ENCODE measurements around the gene GYPA. TPM values are rescaled to one million over a fixed set of nuclear protein-coding genes. Genes with fewer than 3 reads are reported as not detected.
"Not testable (repeated sequence)": the region's sequence is repeated elsewhere in the genome, so short reads cannot be mapped to it uniquely, and the experiment has no call there.

The GYPA gene
- total RNA-seq, 1 donor from 2014 or later = not detected

DNA sequence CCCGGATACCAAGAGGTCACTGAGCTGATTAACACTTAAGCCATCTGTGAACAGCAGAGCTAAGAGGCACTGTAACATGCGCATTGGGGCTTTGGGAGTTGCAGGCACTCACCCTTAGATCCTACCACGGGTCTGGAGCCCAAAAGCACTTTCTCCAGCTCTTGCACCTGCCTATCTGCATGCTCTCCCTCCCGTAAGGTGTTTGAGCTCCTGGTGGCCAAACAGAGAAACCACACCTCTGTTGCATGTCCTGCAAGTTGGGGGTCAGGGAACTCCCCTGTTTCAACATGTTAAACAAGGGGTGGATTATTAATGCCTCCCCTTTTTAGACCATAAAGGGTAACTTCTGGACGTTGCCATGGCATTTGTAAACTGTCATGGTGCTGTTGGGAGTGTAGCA lies 49.8 kb downstream of the GYPA start:
- no peaks in the 10 kb centered on the region for H3K27me3 ChIP-seq (ENCODE audit: control insufficient read depth, insufficient read depth, low read length)
- H3K36me3 ChIP-seq (ENCODE audit: control insufficient read depth, insufficient read depth, low read length) = no peaks in the 10 kb centered on the region
- TF ChIP-seq, protein P1, sequence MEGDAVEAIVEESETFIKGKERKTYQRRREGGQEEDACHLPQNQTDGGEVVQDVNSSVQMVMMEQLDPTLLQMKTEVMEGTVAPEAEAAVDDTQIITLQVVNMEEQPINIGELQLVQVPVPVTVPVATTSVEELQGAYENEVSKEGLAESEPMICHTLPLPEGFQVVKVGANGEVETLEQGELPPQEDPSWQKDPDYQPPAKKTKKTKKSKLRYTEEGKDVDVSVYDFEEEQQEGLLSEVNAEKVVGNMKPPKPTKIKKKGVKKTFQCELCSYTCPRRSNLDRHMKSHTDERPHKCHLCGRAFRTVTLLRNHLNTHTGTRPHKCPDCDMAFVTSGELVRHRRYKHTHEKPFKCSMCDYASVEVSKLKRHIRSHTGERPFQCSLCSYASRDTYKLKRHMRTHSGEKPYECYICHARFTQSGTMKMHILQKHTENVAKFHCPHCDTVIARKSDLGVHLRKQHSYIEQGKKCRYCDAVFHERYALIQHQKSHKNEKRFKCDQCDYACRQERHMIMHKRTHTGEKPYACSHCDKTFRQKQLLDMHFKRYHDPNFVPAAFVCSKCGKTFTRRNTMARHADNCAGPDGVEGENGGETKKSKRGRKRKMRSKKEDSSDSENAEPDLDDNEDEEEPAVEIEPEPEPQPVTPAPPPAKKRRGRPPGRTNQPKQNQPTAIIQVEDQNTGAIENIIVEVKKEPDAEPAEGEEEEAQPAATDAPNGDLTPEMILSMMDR (IDR thresholded peaks at IDR 0.05; ENCODE audit: insufficient read depth, low read length, poor library complexity, severe bottlenecking) = no peak
- H3K4me3 ChIP-seq (ENCODE audit: low read depth, low read length) = no peak overlapping the region
- DNase-seq (ENCODE audit: low read depth) = no peak

- not testable (repeated sequence) for DNase-seq (ENCODE audit: low read depth); H3K27me3 ChIP-seq (ENCODE audit: control insufficient read depth, insufficient read depth, low read length); H3K36me3 ChIP-seq (ENCODE audit: control insufficient read depth, insufficient read depth, low read length); H3K4me3 ChIP-seq (ENCODE audit: low read depth, low read length)
These were observed 58.5 kb downstream of the GYPA start for GRCh38 chr4:144082053-144082452.

DNA sequence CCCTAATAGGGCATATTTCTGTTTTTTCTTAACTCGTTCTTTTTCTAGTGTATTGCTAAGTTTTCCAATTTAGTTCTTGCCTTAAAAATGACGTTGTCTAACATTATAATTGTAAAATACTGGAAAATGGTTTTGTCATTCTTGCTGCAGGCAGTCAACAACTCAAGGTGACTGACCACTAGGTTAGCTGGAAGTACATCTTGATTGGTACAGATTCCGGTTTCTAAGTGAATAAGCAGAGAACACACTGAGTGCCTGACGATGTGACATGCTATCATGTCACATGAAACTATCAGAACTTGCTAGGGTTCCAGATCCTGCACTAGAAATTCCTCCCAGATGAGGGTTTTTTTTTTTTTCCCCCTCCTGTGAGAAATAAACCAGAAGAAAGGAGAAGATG lies 60.4 kb downstream of the GYPA start:
- H3K4me3 ChIP-seq (ENCODE audit: low read depth, low read length); H3K27me3 ChIP-seq (ENCODE audit: control insufficient read depth, insufficient read depth, low read length); DNase-seq (ENCODE audit: low read depth); H3K36me3 ChIP-seq (ENCODE audit: control insufficient read depth, insufficient read depth, low read length): not testable (repeated sequence)

- not testable (repeated sequence) for H3K4me3 ChIP-seq (ENCODE audit: low read depth, low read length); H3K27me3 ChIP-seq (ENCODE audit: control insufficient read depth, insufficient read depth, low read length); DNase-seq (ENCODE audit: low read depth); H3K36me3 ChIP-seq (ENCODE audit: control insufficient read depth, insufficient read depth, low read length)
These were observed 61.8 kb downstream of the GYPA start for GRCh38 chr4:144078746-144079145.

DNA sequence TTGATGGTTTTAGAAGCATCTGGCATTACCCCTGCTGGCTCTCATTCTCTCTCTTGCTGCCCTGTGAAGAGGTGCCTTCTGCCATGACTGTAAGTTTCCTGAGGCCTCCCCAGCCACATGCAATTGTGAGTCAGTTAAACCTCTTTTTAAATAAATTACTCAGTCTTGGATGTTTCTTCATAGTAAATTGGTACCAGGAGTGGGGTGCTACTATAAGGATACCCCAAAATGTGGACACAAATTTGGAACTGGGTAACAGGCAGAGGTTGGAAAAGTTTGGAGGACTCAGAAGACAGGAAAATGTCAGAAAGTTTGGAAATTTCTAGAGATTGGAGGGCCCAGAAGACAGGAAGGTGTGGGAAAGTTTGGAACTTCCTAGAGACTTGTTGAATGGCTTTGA lies 79.0 kb downstream of the GYPA start:
- H3K36me3 ChIP-seq (ENCODE audit: control insufficient read depth, insufficient read depth, low read length); H3K4me3 ChIP-seq (ENCODE audit: low read depth, low read length); H3K27me3 ChIP-seq (ENCODE audit: control insufficient read depth, insufficient read depth, low read length); DNase-seq (ENCODE audit: low read depth): not testable (repeated sequence)

DNA sequence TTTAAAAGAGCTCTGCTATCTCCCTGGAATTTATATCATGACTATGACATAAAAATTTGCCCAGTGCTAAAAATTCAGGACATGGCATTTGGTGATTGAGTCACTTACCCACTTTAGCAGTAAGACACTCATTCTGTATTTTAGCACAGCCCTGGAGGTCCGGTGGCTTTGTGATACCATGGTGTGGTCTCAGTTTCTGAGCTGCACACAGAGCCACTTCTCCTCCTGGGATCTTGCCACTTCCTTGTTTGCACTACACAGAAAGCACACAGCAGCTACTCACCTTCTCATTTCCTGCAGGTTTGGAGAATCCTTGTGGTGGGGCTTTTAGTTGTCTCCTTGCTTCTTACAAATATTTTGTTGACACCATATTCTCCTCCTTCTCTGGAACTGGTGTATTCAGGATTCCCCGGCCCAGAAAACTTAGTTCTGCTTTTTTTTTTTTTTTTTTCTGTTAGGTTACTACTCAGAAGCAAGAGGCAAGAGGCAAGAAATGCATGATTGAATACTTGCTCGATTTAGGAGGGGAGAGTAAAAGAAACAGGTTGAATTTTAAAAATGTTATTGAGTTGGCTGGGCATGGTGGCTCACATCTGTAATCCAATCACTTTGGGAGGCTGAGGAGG lies 80.2 kb downstream of the GYPA start:
- H3K27me3 ChIP-seq (ENCODE audit: control insufficient read depth, insufficient read depth, low read length); DNase-seq (ENCODE audit: low read depth); H3K36me3 ChIP-seq (ENCODE audit: control insufficient read depth, insufficient read depth, low read length); H3K4me3 ChIP-seq (ENCODE audit: low read depth, low read length): not testable (repeated sequence)

Other genes starting within 250 kb of the GYPA start
- gene GYPE, start 235.2 kb downstream of the GYPA start, total RNA-seq = 0.34 and 0.75 TPM in 2 replicates
- gene GYPB, start 121.3 kb downstream of the GYPA start, total RNA-seq = not detected in 2 replicates